Omental fat pad (tissue), 4 donors: Measurements from ENCODE around the gene SHC4. TPM values are rescaled to one million over a fixed set of nuclear protein-coding genes. Genes with fewer than 3 reads are reported as not detected.

Experiments
- ATAC-seq: fragments of 150-250 bp; one replicate; pipeline ENCODE4 v1.9.1; 2016; ENCODE audit warnings: mild to moderate bottlenecking, moderate library complexity; ENCODE audit not compliant: low FRiP score
- DNase-seq: peaks from one replicate; pipeline ENCODE4 v3.0.0-alpha.2; 2019; ENCODE audit warnings: low spot score
- CTCF ChIP-seq, 3 donors: fragments of 450-650 bp; IDR thresholded peaks; one replicate each; pipeline ENCODE4 v1.5.1; 2016 to 2017; ENCODE audit warnings: antibody characterized with exemption in 3 of 3, mild to moderate bottlenecking in 3 of 3, moderate library complexity in 2 of 3
- total RNA-seq, 4 donors: library from RNA; depleted of rRNA; stranded (reverse); fragments of >200 nt; gene quantifications; one replicate each; pipeline ENCODE4 v1.1.0, GENCODE V29; 2016

Gene SHC4
- total RNA-seq, 4 donors from 2014 or later = 0.48 to 2.2 (median 1.2) TPM; not detected in 1

GRCh38 chr15:48805591-48805990 is 158.1 kb downstream of the SHC4 start:
- DNase-seq = no peak
- no peak for ATAC-seq
- no peak for TF ChIP-seq CTCF (IDR thresholded peaks at IDR 0.05)

- TF ChIP-seq CTCF (IDR thresholded peaks at IDR 0.05) = no peak
- DNase-seq (no peak), ATAC-seq (no peak)
Measured at GRCh38 chr15:48803877-48804276, 159.8 kb downstream of the SHC4 start.

- no peak for DNase-seq
- peak; percentile 48 for ATAC-seq
- TF ChIP-seq CTCF (IDR thresholded peaks at IDR 0.05) = no peak
Measured at GRCh38 chr15:48802867-48803266, 160.9 kb downstream of the SHC4 start.

- ATAC-seq (no peak), DNase-seq (no peak)
- TF ChIP-seq CTCF (IDR thresholded peaks at IDR 0.05) = no peak
Measured at GRCh38 chr15:48802257-48802656, 161.5 kb downstream of the SHC4 start.

GRCh38 chr15:48800811-48801455 is 162.8 kb downstream of the SHC4 start:
- TF ChIP-seq CTCF (IDR thresholded peaks at IDR 0.05) = no peak
- DNase-seq = no peak
- ATAC-seq = no peak

GRCh38 chr15:48800245-48800644 is 163.5 kb downstream of the SHC4 start:
- DNase-seq (no peak), ATAC-seq (no peak)
- no peak for TF ChIP-seq CTCF (IDR thresholded peaks at IDR 0.05)

GRCh38 chr15:48798319-48798718 is 165.4 kb downstream of the SHC4 start:
- TF ChIP-seq CTCF (IDR thresholded peaks at IDR 0.05) = no peak
- ATAC-seq (no peak), DNase-seq (no peak)
